ENCODE measurements around the gene TBC1D19.
"Not testable (repeated sequence)": the region's sequence is repeated elsewhere in the genome, so short reads cannot be mapped to it uniquely, and the experiment has no call there.

The TBC1D19 gene

GRCh38 chr4:26589705-26590104, 5.8 kb downstream of the TBC1D19 start:
- TF ChIP-seq CTCF (IDR thresholded peaks at IDR 0.05; ENCODE audit: low read length) (no peak), EZH2 (IDR thresholded peaks at IDR 0.05; ENCODE audit: borderline replicate concordance, low read length) (no peak)
- Histone ChIP-seq H3K4me1 (ENCODE audit: insufficient read depth, low read length, severe bottlenecking) (peaks cover 3% of the 10 kb centered on the region), H2AFZ (ENCODE audit: low read length) (no peak overlapping the region), H3K4me3 (ENCODE audit: low read depth, low read length, poor library complexity, severe bottlenecking) (no peak overlapping the region), H3K9me3 (ENCODE audit: low read length) (no peaks in the 10 kb centered on the region), H3K4me2 (ENCODE audit: low read length) (no peak overlapping the region), H3K9me2 (ENCODE audit: low read depth, low read length) (no peaks in the 10 kb centered on the region), H3K9ac (ENCODE audit: low read length) (no peak overlapping the region), H3K36me3 (ENCODE audit: insufficient read depth, low read length) (no peaks in the 10 kb centered on the region), H3K27ac (ENCODE audit: low read depth, low read length, poor library complexity, severe bottlenecking) (no peak overlapping the region), H4K20me1 (ENCODE audit: insufficient read depth, low read length) (no peaks in the 10 kb centered on the region), H3K79me2 (ENCODE audit: insufficient read depth, low read length) (no peaks in the 10 kb centered on the region), H3F3A (ENCODE audit: insufficient read depth, low read length) (no peaks in the 10 kb centered on the region), H3K27me3 (ENCODE audit: insufficient read depth, low read length) (no peaks in the 10 kb centered on the region)

GRCh38 chr4:26590639-26591038, 6.8 kb downstream of the TBC1D19 start:
- Histone ChIP-seq H3K27ac (ENCODE audit: low read depth, low read length, poor library complexity, severe bottlenecking) (no peak overlapping the region), H3K9me2 (ENCODE audit: low read depth, low read length) (no peaks in the 10 kb centered on the region), H2AFZ (ENCODE audit: low read length) (no peak overlapping the region), H3K4me2 (ENCODE audit: low read length) (no peak overlapping the region), H3K79me2 (ENCODE audit: insufficient read depth, low read length) (no peaks in the 10 kb centered on the region), H3K9ac (ENCODE audit: low read length) (no peak overlapping the region), H3K4me1 (ENCODE audit: insufficient read depth, low read length, severe bottlenecking) (no peaks in the 10 kb centered on the region), H3F3A (ENCODE audit: insufficient read depth, low read length) (no peaks in the 10 kb centered on the region), H3K27me3 (ENCODE audit: insufficient read depth, low read length) (no peaks in the 10 kb centered on the region), H4K20me1 (ENCODE audit: insufficient read depth, low read length) (no peaks in the 10 kb centered on the region), H3K4me3 (ENCODE audit: low read depth, low read length, poor library complexity, severe bottlenecking) (no peak overlapping the region), H3K36me3 (ENCODE audit: insufficient read depth, low read length) (no peaks in the 10 kb centered on the region), H3K9me3 (ENCODE audit: low read length) (no peaks in the 10 kb centered on the region)
- TF ChIP-seq EZH2 (IDR thresholded peaks at IDR 0.05; ENCODE audit: borderline replicate concordance, low read length): no peak
- no peak for TF ChIP-seq CTCF (IDR thresholded peaks at IDR 0.05; ENCODE audit: low read length)

GRCh38 chr4:26593557-26593956, 9.7 kb downstream of the TBC1D19 start:
- not testable (repeated sequence) for H3K27me3 ChIP-seq (ENCODE audit: insufficient read depth, low read length); H3K79me2 ChIP-seq (ENCODE audit: insufficient read depth, low read length); H3K4me1 ChIP-seq (ENCODE audit: insufficient read depth, low read length, severe bottlenecking); H3K9ac ChIP-seq (ENCODE audit: low read length); H4K20me1 ChIP-seq (ENCODE audit: insufficient read depth, low read length); H3K36me3 ChIP-seq (ENCODE audit: insufficient read depth, low read length); H3K9me3 ChIP-seq (ENCODE audit: low read length); H3K4me3 ChIP-seq (ENCODE audit: low read depth, low read length, poor library complexity, severe bottlenecking); H3K9me2 ChIP-seq (ENCODE audit: low read depth, low read length); H3K27ac ChIP-seq (ENCODE audit: low read depth, low read length, poor library complexity, severe bottlenecking); H3F3A ChIP-seq (ENCODE audit: insufficient read depth, low read length); H2AFZ ChIP-seq (ENCODE audit: low read length); H3K4me2 ChIP-seq (ENCODE audit: low read length)

- H3K9me2 ChIP-seq (ENCODE audit: low read depth, low read length): no peaks in the 10 kb centered on the region
- H3K36me3 ChIP-seq (ENCODE audit: insufficient read depth, low read length): no peaks in the 10 kb centered on the region
- no peak overlapping the region for H2AFZ ChIP-seq (ENCODE audit: low read length)
- H3K9me3 ChIP-seq (ENCODE audit: low read length): no peaks in the 10 kb centered on the region
- no peaks in the 10 kb centered on the region for H4K20me1 ChIP-seq (ENCODE audit: insufficient read depth, low read length)
- H3F3A ChIP-seq (ENCODE audit: insufficient read depth, low read length): no peaks in the 10 kb centered on the region
- H3K4me1 ChIP-seq (ENCODE audit: insufficient read depth, low read length, severe bottlenecking): no peaks in the 10 kb centered on the region
- TF ChIP-seq CTCF (IDR thresholded peaks at IDR 0.05; ENCODE audit: low read length) (no peak), EZH2 (IDR thresholded peaks at IDR 0.05; ENCODE audit: borderline replicate concordance, low read length) (no peak)
- H3K4me3 ChIP-seq (ENCODE audit: low read depth, low read length, poor library complexity, severe bottlenecking): no peak overlapping the region
- H3K27me3 ChIP-seq (ENCODE audit: insufficient read depth, low read length): no peaks in the 10 kb centered on the region
- H3K4me2 ChIP-seq (ENCODE audit: low read length): no peak overlapping the region
- no peak overlapping the region for H3K9ac ChIP-seq (ENCODE audit: low read length)
- no peaks in the 10 kb centered on the region for H3K79me2 ChIP-seq (ENCODE audit: insufficient read depth, low read length)
- no peak overlapping the region for H3K27ac ChIP-seq (ENCODE audit: low read depth, low read length, poor library complexity, severe bottlenecking)
These were observed 10.5 kb downstream of the TBC1D19 start for GRCh38 chr4:26594371-26594770.
